ENCODE data around the gene TTC16.
A peak's percentile ranks its signal among the peaks of the same experiment; 100 is the strongest.
"Not testable (repeated sequence)": the region's sequence is repeated elsewhere in the genome, so short reads cannot be mapped to it uniquely, and the experiment has no call there.

The TTC16 gene

GRCh38 chr9:127770583-127770904 is 54.7 kb downstream of the TTC16 start:
- DNase-seq, result no peak

GRCh38 chr9:127770905-127771569 is 55.2 kb downstream of the TTC16 start:
- DNase-seq, result peak; percentile 78

- DNase-seq, result no peak
Measured at GRCh38 chr9:127771570-127772189, 55.8 kb downstream of the TTC16 start.

GRCh38 chr9:127772603-127773002 is 56.7 kb downstream of the TTC16 start:
- DNase-seq, result no peak

- DNase-seq, result no peak
Measured at GRCh38 chr9:127773272-127773671, 57.4 kb downstream of the TTC16 start.

GRCh38 chr9:127773981-127774380 is 58.1 kb downstream of the TTC16 start:
- no peak for DNase-seq

- no peak for DNase-seq
Measured at GRCh38 chr9:127776195-127776923, 60.5 kb downstream of the TTC16 start.

- DNase-seq, result no peak
Measured at GRCh38 chr9:127776924-127777289, 61.0 kb downstream of the TTC16 start.

GRCh38 chr9:127777368-127777980 is 61.6 kb downstream of the TTC16 start:
- no peak for DNase-seq

- no peak for DNase-seq
Measured at GRCh38 chr9:127778280-127779135, 62.6 kb downstream of the TTC16 start, which contains the start of gene SH2D3C. SH2D3C (minus strand) TSS chr9:127778666; CDS start chr9:127778627, 39 bp downstream.

- DNase-seq, result no peak
Measured at GRCh38 chr9:127779136-127779981, 63.5 kb downstream of the TTC16 start.

GRCh38 chr9:127780126-127780885 is 64.4 kb downstream of the TTC16 start:
- no peak for DNase-seq

GRCh38 chr9:127780909-127781308 is 65.0 kb downstream of the TTC16 start:
- not testable (repeated sequence) for DNase-seq

Measured in activated gamma-delta T cell (primary cell).